OCI-LY3 (cell line): ENCODE results near the gene HTR2A.

Source experiments
- CTCF ChIP-seq: fragments of 200-600, 300-600 bp; sonication (generic); IDR thresholded peaks from 2 replicates; pipeline ENCODE4 v1.5.1; 2014; ENCODE audit warnings: antibody characterized with exemption, low read length, low read depth
- EZH2phosphoT487 ChIP-seq: fragments of 200-600 bp; shearing (Covaris generic); IDR thresholded peaks from 2 replicates; pipeline ENCODE4 v1.6.1; 2018; ENCODE audit warnings: antibody characterized with exemption, mixed run types, low read depth

GRCh38 chr13:46797501-46798237 lies 99.2 kb downstream of the HTR2A start:
- TF ChIP-seq CTCF: no peak
- no peak for TF ChIP-seq EZH2phosphoT487
